K562 (cell line): ENCODE results near the gene LRFN4. TPM values are rescaled to one million over a fixed set of nuclear protein-coding genes. Genes with fewer than 3 reads are reported as not detected.

Source experiments
- BRCA1 ChIP-seq, 2 experiments: fragments of 450-650 bp in 1 of 2; sonication (generic) in 1 of 2; formaldehyde crosslinking in 1 of 2; IDR thresholded peaks; 2 replicates each; pipeline versions ENCODE4 v1.5.0 to v1.6.1; 2017 to 2020; ENCODE audit warnings: mild to moderate bottlenecking in 1 of 2, missing genetic modification reagents in 1 of 2
- MBD1 ChIP-seq: fragments of 250-450 bp; sonication (Bioruptor Pico); IDR thresholded peaks from 2 replicates; pipeline ENCODE4 v1.8.0; 2022; ENCODE audit warnings: inconsistent platforms
- MCM2 ChIP-seq: fragments of 450-650 bp; IDR thresholded peaks from 2 replicates; pipeline ENCODE4 v1.6.1; 2017; ENCODE audit warnings: low read depth, mild to moderate bottlenecking
- NELFE ChIP-seq: IDR thresholded peaks from 2 replicates; pipeline ENCODE4 v1.6.1; 2011; ENCODE audit warnings: mild to moderate bottlenecking; ENCODE audit not compliant: insufficient read depth, insufficient read length
- NEUROD1 ChIP-seq: fragments of 150-350 bp; IDR thresholded peaks from 2 replicates; pipeline ENCODE4 v1.6.1; 2014; ENCODE audit warnings: borderline replicate concordance, low read length, low read depth; ENCODE audit not compliant: partially characterized antibody
- PPARD ChIP-seq: fragments of 250-450 bp; sonication (Bioruptor Pico); IDR thresholded peaks from 2 replicates; pipeline ENCODE4 v1.8.0; 2022; ENCODE audit warnings: inconsistent platforms, mild to moderate bottlenecking, moderate library complexity
- TCF3 ChIP-seq: sonication (generic); formaldehyde crosslinking; IDR thresholded peaks from 2 replicates; pipeline ENCODE4 v1.4.0; 2020; ENCODE audit warnings: mild to moderate bottlenecking, missing genetic modification reagents
- ZNF165 ChIP-seq: fragments of 250-450 bp; sonication (Bioruptor Pico); IDR thresholded peaks from 2 replicates; pipeline ENCODE4 v1.4.0; 2020; ENCODE audit warnings: borderline replicate concordance
- ZNF609 ChIP-seq: sonication (generic); formaldehyde crosslinking; IDR thresholded peaks from 2 replicates; pipeline ENCODE4 v1.8.1; 2023; ENCODE audit warnings: missing genetic modification reagents, mild to moderate bottlenecking, borderline replicate concordance
- polyA plus RNA-seq, 8 experiments: library from polyadenylated mRNA; depleted of rRNA in 4 of 8; stranded (reverse) in 5 of 8; unstranded in 3 of 8; fragments of >200 nt; fragmentation: Nextera tagmentation in 2 of 8; fragmentation: Illumina TruSeq in 1 of 8; extraction: Ambion mirVana in 2 of 8; extraction: Trizol in 1 of 8; gene quantifications; 2 replicates each; pipeline versions ENCODE4 v1.2.1 to v1.2.3, GENCODE V29; 2011 to 2014; ENCODE audit warnings: inconsistent platforms in 1 of 8, missing spikeins in 1 of 8
- total RNA-seq, 7 experiments: library from RNA; depleted of rRNA in 6 of 7; stranded (reverse); fragments of >200 nt in 6 of 7; fragmentation: Illumina TruSeq in 2 of 7; extraction: Trizol in 2 of 7; gene quantifications; 2 replicates each; pipeline versions ENCODE4 v1.2.1 to v1.2.3, GENCODE V29; 2011 to 2021; ENCODE audit warnings: low replicate concordance in 1 of 7
- TF ChIP-seq, protein P1 (sequence below), 2 experiments: fragments of 150-350 bp in 1 of 2; IDR thresholded peaks; 2 replicates each; pipeline ENCODE4 v1.6.1; 2012 to 2016; ENCODE audit warnings: low read depth in 2 of 2, low read length in 2 of 2, mild to moderate bottlenecking in 1 of 2, moderate library complexity in 1 of 2

LRFN4 gene
- total and polyA plus RNA-seq, 9 of the 15 experiments (the other 6 are each of a cell fraction or from before 2014, with no cell fraction given), result 0.10 to 60.1 (median 6.7) TPM

GRCh38 chr11:66866007-66866406 is 9.1 kb downstream of the LRFN4 start (continued):
- TF ChIP-seq, protein P1, sequence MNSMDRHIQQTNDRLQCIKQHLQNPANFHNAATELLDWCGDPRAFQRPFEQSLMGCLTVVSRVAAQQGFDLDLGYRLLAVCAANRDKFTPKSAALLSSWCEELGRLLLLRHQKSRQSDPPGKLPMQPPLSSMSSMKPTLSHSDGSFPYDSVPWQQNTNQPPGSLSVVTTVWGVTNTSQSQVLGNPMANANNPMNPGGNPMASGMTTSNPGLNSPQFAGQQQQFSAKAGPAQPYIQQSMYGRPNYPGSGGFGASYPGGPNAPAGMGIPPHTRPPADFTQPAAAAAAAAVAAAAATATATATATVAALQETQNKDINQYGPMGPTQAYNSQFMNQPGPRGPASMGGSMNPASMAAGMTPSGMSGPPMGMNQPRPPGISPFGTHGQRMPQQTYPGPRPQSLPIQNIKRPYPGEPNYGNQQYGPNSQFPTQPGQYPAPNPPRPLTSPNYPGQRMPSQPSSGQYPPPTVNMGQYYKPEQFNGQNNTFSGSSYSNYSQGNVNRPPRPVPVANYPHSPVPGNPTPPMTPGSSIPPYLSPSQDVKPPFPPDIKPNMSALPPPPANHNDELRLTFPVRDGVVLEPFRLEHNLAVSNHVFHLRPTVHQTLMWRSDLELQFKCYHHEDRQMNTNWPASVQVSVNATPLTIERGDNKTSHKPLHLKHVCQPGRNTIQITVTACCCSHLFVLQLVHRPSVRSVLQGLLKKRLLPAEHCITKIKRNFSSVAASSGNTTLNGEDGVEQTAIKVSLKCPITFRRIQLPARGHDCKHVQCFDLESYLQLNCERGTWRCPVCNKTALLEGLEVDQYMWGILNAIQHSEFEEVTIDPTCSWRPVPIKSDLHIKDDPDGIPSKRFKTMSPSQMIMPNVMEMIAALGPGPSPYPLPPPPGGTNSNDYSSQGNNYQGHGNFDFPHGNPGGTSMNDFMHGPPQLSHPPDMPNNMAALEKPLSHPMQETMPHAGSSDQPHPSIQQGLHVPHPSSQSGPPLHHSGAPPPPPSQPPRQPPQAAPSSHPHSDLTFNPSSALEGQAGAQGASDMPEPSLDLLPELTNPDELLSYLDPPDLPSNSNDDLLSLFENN (IDR thresholded peaks at IDR 0.05; ENCODE audit: low read depth in 2 of 2, low read length in 2 of 2), result no peak
- TF ChIP-seq TCF3 (CRISPR knock-in tag) (no peak), PPARD (no peak), NEUROD1 (no peak), BRCA1 (IDR thresholded peaks at IDR 0.05) (no peak), BRCA1 (CRISPR knock-in tag; IDR thresholded peaks at IDR 0.05) (no peak), MCM2 (no peak), ZNF165 (no peak), NELFE (no peak), ZNF609 (CRISPR knock-in tag) (no peak), MBD1 (CRISPR knock-in tag) (no peak)
- TF ChIP-seq, all 486 proteins: peak for 0
